GM12892 (cell line): ENCODE results near the gene TBC1D12.

Experiments
- DNase-seq: peaks from one replicate; pipeline ENCODE4 v3.0.0; 2011; ENCODE audit not compliant: insufficient read length
- FAIRE-seq: peaks from 2 replicates; lab custom pipeline; 2011; peaks lifted over from hg19 to GRCh38; lab: Jason Lieb, UNC
- POLR2A ChIP-seq: IDR thresholded peaks from 2 replicates; pipeline ENCODE4 v1.6.1; 2011; ENCODE audit warnings: low read depth, low read length, control low read depth
- POLR2AphosphoS5 ChIP-seq: IDR thresholded peaks from 2 replicates; pipeline ENCODE4 v1.6.1; 2011; ENCODE audit warnings: low read depth, low read length, control low read depth
- TAF1 ChIP-seq: IDR thresholded peaks from 2 replicates; pipeline ENCODE4 v1.6.1; 2011; ENCODE audit warnings: low read depth, mild to moderate bottlenecking, control low read depth, low read length, borderline replicate concordance

TBC1D12 gene

GRCh38 chr10:94439275-94439861 lies 37.0 kb downstream of the TBC1D12 start:
- TF ChIP-seq TAF1 (no peak), POLR2AphosphoS5 (no peak), POLR2A (no peak)
- FAIRE-seq (no peak), DNase-seq (no peak)

GRCh38 chr10:94440096-94440495 lies 37.8 kb downstream of the TBC1D12 start:
- TF ChIP-seq TAF1 = no peak
- no peak for TF ChIP-seq POLR2A
- no peak for TF ChIP-seq POLR2AphosphoS5
- FAIRE-seq (no peak), DNase-seq (no peak)

GRCh38 chr10:94443047-94443446 lies 40.7 kb downstream of the TBC1D12 start:
- DNase-seq (no peak), FAIRE-seq (no peak)
- TF ChIP-seq TAF1 (no peak), POLR2AphosphoS5 (no peak)

GRCh38 chr10:94443549-94443948 lies 41.2 kb downstream of the TBC1D12 start:
- no peak for TF ChIP-seq TAF1
- FAIRE-seq = no peak
- no peak for DNase-seq

GRCh38 chr10:94450782-94451181 lies 48.4 kb downstream of the TBC1D12 start:
- FAIRE-seq (no peak), DNase-seq (no peak)
- no peak for TF ChIP-seq POLR2A
- TF ChIP-seq POLR2AphosphoS5 = no peak
- no peak for TF ChIP-seq TAF1

- no peak for TF ChIP-seq TAF1
- TF ChIP-seq POLR2AphosphoS5 = no peak
- TF ChIP-seq POLR2A = no peak
- DNase-seq = no peak
- no peak for FAIRE-seq
These were observed 49.7 kb downstream of the TBC1D12 start for GRCh38 chr10:94451883-94452519.

GRCh38 chr10:94456942-94457341 lies 54.6 kb downstream of the TBC1D12 start:
- DNase-seq (no peak), FAIRE-seq (no peak)
- no peak for TF ChIP-seq TAF1
- TF ChIP-seq POLR2A = no peak
- TF ChIP-seq POLR2AphosphoS5 = no peak

- TF ChIP-seq POLR2A (no peak), TAF1 (no peak), POLR2AphosphoS5 (no peak)
- FAIRE-seq = no peak
- DNase-seq = no peak
These were observed 57.0 kb downstream of the TBC1D12 start for GRCh38 chr10:94459385-94459784.

- TF ChIP-seq POLR2AphosphoS5 (no peak), POLR2A (no peak), TAF1 (no peak)
- FAIRE-seq = no peak
- DNase-seq = no peak
These were observed 59.2 kb downstream of the TBC1D12 start for GRCh38 chr10:94461503-94461902.

GRCh38 chr10:94462130-94462529 lies 59.8 kb downstream of the TBC1D12 start:
- FAIRE-seq (no peak), DNase-seq (no peak)
- TF ChIP-seq TAF1 (no peak), POLR2AphosphoS5 (no peak), POLR2A (no peak)

- DNase-seq (no peak), FAIRE-seq (no peak)
- TF ChIP-seq POLR2AphosphoS5 = no peak
- TF ChIP-seq POLR2A = no peak
- no peak for TF ChIP-seq TAF1
These were observed 63.3 kb downstream of the TBC1D12 start for GRCh38 chr10:94465684-94466083.

GRCh38 chr10:94481410-94481809 lies 79.1 kb downstream of the TBC1D12 start:
- no peak for FAIRE-seq
- TF ChIP-seq POLR2A = no peak
- TF ChIP-seq TAF1 = no peak
- TF ChIP-seq POLR2AphosphoS5 = no peak

GRCh38 chr10:94483970-94484369 lies 81.6 kb downstream of the TBC1D12 start:
- no peak for DNase-seq
- FAIRE-seq = no peak
- TF ChIP-seq TAF1 (no peak), POLR2AphosphoS5 (no peak), POLR2A (no peak)

More at GRCh38 chr10:94481410-94481809, 79.1 kb downstream of the TBC1D12 start:
- no peak for DNase-seq
